GM12873 (cell line): ENCODE data around the gene HNRNPK.

Experiments used
- CTCF ChIP-seq: IDR thresholded peaks from 2 replicates; pipeline ENCODE4 v1.5.1; 2012; ENCODE audit warnings: low read depth, mild to moderate bottlenecking, moderate library complexity, low read length, control low read depth; ENCODE audit not compliant: insufficient read depth; ENCODE audit errors: missing control alignments

Gene HNRNPK

GRCh38 chr9:83937861-83938455 is 42.1 kb downstream of the HNRNPK start:
- peak; percentile 63 for TF ChIP-seq CTCF

- TF ChIP-seq CTCF, result no peak
Observed at GRCh38 chr9:83936523-83936922, 43.5 kb downstream of the HNRNPK start.

- no peak for TF ChIP-seq CTCF
Observed at GRCh38 chr9:83935276-83935935, 44.6 kb downstream of the HNRNPK start.

GRCh38 chr9:83934569-83935275 is 45.3 kb downstream of the HNRNPK start:
- no peak for TF ChIP-seq CTCF

GRCh38 chr9:83933790-83934189 is 46.2 kb downstream of the HNRNPK start:
- TF ChIP-seq CTCF, result no peak

- TF ChIP-seq CTCF, result no peak
Observed at GRCh38 chr9:83932851-83933250, 47.2 kb downstream of the HNRNPK start.

- no peak for TF ChIP-seq CTCF
Observed at GRCh38 chr9:83932011-83932410, 48.0 kb downstream of the HNRNPK start.
